ENCODE measurements around the gene TUSC7. TPM values are rescaled to one million over a fixed set of nuclear protein-coding genes. Genes with fewer than 3 reads are reported as not detected.

The TUSC7 gene
- total RNA-seq, 1 experiment from 2014 or later = not detected

- Mint-ChIP-seq H3K36me3 (ENCODE audit: insufficient read depth, unreplicated experiment) (no peaks in the 10 kb centered on the region), H3K4me1 (ENCODE audit: low read depth, unreplicated experiment) (no peaks in the 10 kb centered on the region), H3K9me3 (ENCODE audit: low read depth, unreplicated experiment) (no peaks in the 10 kb centered on the region), H3K27ac (ENCODE audit: unreplicated experiment) (no peak overlapping the region), H3K27me3 (ENCODE audit: unreplicated experiment) (no peaks in the 10 kb centered on the region), H3K4me3 (ENCODE audit: low read depth, unreplicated experiment) (no peak overlapping the region)
- intact Hi-C loops (cut with micrococcal nuclease; ENCODE audit: unreplicated experiment) = no loop called here
- CTCF ChIA-PET = no interaction called here
- DNase-seq = no peak
- no peak for TF ChIP-seq CTCF (IDR thresholded peaks at IDR 0.05; ENCODE audit: unreplicated experiment)
- BruUV-seq (replicated peaks) = no TSS peak
Measured at GRCh38 chr3:116667791-116668190, 41.8 kb upstream of the TUSC7 start.

- CTCF ChIA-PET = no interaction called here
- Mint-ChIP-seq H3K27ac (ENCODE audit: unreplicated experiment) (no peak overlapping the region), H3K4me1 (ENCODE audit: low read depth, unreplicated experiment) (no peaks in the 10 kb centered on the region), H3K27me3 (ENCODE audit: unreplicated experiment) (no peaks in the 10 kb centered on the region), H3K4me3 (ENCODE audit: low read depth, unreplicated experiment) (no peak overlapping the region), H3K36me3 (ENCODE audit: insufficient read depth, unreplicated experiment) (no peaks in the 10 kb centered on the region), H3K9me3 (ENCODE audit: low read depth, unreplicated experiment) (no peaks in the 10 kb centered on the region)
- TF ChIP-seq CTCF (IDR thresholded peaks at IDR 0.05; ENCODE audit: unreplicated experiment) = no peak
- DNase-seq = no peak
- intact Hi-C loops (cut with micrococcal nuclease; ENCODE audit: unreplicated experiment) = no loop called here
- no TSS peak for BruUV-seq (replicated peaks)
Measured at GRCh38 chr3:116669576-116669975, 40.0 kb upstream of the TUSC7 start.

- no TSS peak for BruUV-seq (replicated peaks)
- H3K36me3 Mint-ChIP-seq (ENCODE audit: insufficient read depth, unreplicated experiment) = no peaks in the 10 kb centered on the region
- intact Hi-C loops (cut with micrococcal nuclease; ENCODE audit: unreplicated experiment) = no loop called here
- H3K4me3 Mint-ChIP-seq (ENCODE audit: low read depth, unreplicated experiment) = no peak overlapping the region
- no peaks in the 10 kb centered on the region for H3K9me3 Mint-ChIP-seq (ENCODE audit: low read depth, unreplicated experiment)
- no peaks in the 10 kb centered on the region for H3K27me3 Mint-ChIP-seq (ENCODE audit: unreplicated experiment)
- no peak for TF ChIP-seq CTCF (IDR thresholded peaks at IDR 0.05; ENCODE audit: unreplicated experiment)
- H3K27ac Mint-ChIP-seq (ENCODE audit: unreplicated experiment) = no peak overlapping the region
- H3K4me1 Mint-ChIP-seq (ENCODE audit: low read depth, unreplicated experiment) = no peaks in the 10 kb centered on the region
- DNase-seq = no peak
- CTCF ChIA-PET = interaction anchor here (0.6 kb wide), 1 partner anchor 195 kb away, joined by 3 read pairs; no protein-coding TSS in a partner anchor
Measured at GRCh38 chr3:116671151-116671550, 38.4 kb upstream of the TUSC7 start.

- CTCF ChIA-PET = no interaction called here
Measured at GRCh38 chr3:116678853-116679252, 30.7 kb upstream of the TUSC7 start.

More at GRCh38 chr3:116678853-116679252, 30.7 kb upstream of the TUSC7 start:
- BruUV-seq (replicated peaks) = no TSS peak
- peaks cover 24% of the 10 kb centered on the region for H3K27me3 Mint-ChIP-seq (ENCODE audit: unreplicated experiment)
- DNase-seq = no peak
- no peaks in the 10 kb centered on the region for H3K9me3 Mint-ChIP-seq (ENCODE audit: low read depth, unreplicated experiment)
- no peak for TF ChIP-seq CTCF (IDR thresholded peaks at IDR 0.05; ENCODE audit: unreplicated experiment)
- no peaks in the 10 kb centered on the region for H3K36me3 Mint-ChIP-seq (ENCODE audit: insufficient read depth, unreplicated experiment)
- H3K4me3 Mint-ChIP-seq (ENCODE audit: low read depth, unreplicated experiment) = no peak overlapping the region
- intact Hi-C loops (cut with micrococcal nuclease; ENCODE audit: unreplicated experiment) = no loop called here
- no peaks in the 10 kb centered on the region for H3K4me1 Mint-ChIP-seq (ENCODE audit: low read depth, unreplicated experiment)
- H3K27ac Mint-ChIP-seq (ENCODE audit: unreplicated experiment) = no peak overlapping the region
